ENCODE data around the gene TMEM108. TPM values are rescaled to one million over a fixed set of nuclear protein-coding genes. Genes with fewer than 3 reads are reported as not detected.

The TMEM108 gene
- total and polyA plus RNA-seq, 12 donors, result 0.40 to 4.0 (median 1.5) TPM

- intact Hi-C loops (cut with DNase I), result loop anchor here in 1 of 10 donors (10.0 kb wide), 1 partner anchor 652 kb away; no protein-coding TSS in a partner anchor
- H3K36me3 ChIP-seq, result no peaks in the 10 kb centered on the region
- no peaks in the 10 kb centered on the region for H3K9me3 ChIP-seq
- no peak overlapping the region for H3K27ac ChIP-seq
- no peak overlapping the region for H3K4me3 ChIP-seq
- DNase-seq (no peak), ATAC-seq (no peak)
- H3K27me3 ChIP-seq, result peaks cover 0 to 4% (median 0%) of the 10 kb centered on the region in 7 donors
- no peak for TF ChIP-seq CTCF (IDR thresholded peaks at IDR 0.05)
- peaks cover 0 to 7% (median 0%) of the 10 kb centered on the region in 9 donors for H3K4me1 ChIP-seq
These were observed 348.7 kb downstream of the TMEM108 start for GRCh38 chr3:133386876-133387275.

- no peak overlapping the region for H3K4me3 ChIP-seq
- H3K36me3 ChIP-seq, result no peaks in the 10 kb centered on the region
- WGBS, 2 donors, result 82 to 86% methylated on average over 4 of the region's 4 CpGs
- H3K4me1 ChIP-seq, result peaks cover 0 to 7% (median 0%) of the 10 kb centered on the region in 9 donors
- TF ChIP-seq CTCF (IDR thresholded peaks at IDR 0.05), result no peak
- H3K27me3 ChIP-seq, result peaks cover 0 to 4% (median 0%) of the 10 kb centered on the region in 7 donors
- no peak for ATAC-seq
- H3K9me3 ChIP-seq, result no peaks in the 10 kb centered on the region
- no peak for DNase-seq
- no peak overlapping the region for H3K27ac ChIP-seq
- intact Hi-C loops (cut with DNase I), result loop anchor here in 1 of 10 donors (10.0 kb wide), 1 partner anchor 653 kb away; no protein-coding TSS in a partner anchor
These were observed 349.1 kb downstream of the TMEM108 start for GRCh38 chr3:133387341-133387740.

GRCh38 chr3:133388696-133389395, 350.7 kb downstream of the TMEM108 start:
- H3K36me3 ChIP-seq, result no peaks in the 10 kb centered on the region
- WGBS, 2 donors, result 57 to 70% methylated on average over 4 of the region's 4 CpGs
- ATAC-seq (no peak), DNase-seq (no peak)
- TF ChIP-seq CTCF (IDR thresholded peaks at IDR 0.05), result no peak
- H3K27me3 ChIP-seq, result peaks cover 0 to 4% (median 0%) of the 10 kb centered on the region in 7 donors
- no peak overlapping the region for H3K27ac ChIP-seq
- no peak overlapping the region for H3K4me3 ChIP-seq
- H3K9me3 ChIP-seq, result no peaks in the 10 kb centered on the region
- H3K4me1 ChIP-seq, result peaks cover 0 to 12% (median 4%) of the 10 kb centered on the region in 9 donors
- intact Hi-C loops (cut with DNase I), result loop anchor here in 1 of 10 donors (10.0 kb wide), 1 partner anchor 654 kb away; no protein-coding TSS in a partner anchor

- Histone ChIP-seq H3K4me1 (peaks cover 0 to 8% (median 0%) of the 10 kb centered on the region in 9 donors), H3K9me3 (peaks cover 0 to 5% (median 0%) of the 10 kb centered on the region in 11 donors), H3K4me3 (no peak overlapping the region), H3K36me3 (no peaks in the 10 kb centered on the region), H3K27ac (no peak overlapping the region), H3K27me3 (no peaks in the 10 kb centered on the region)
- intact Hi-C loops (cut with DNase I), result no loop called here
- WGBS, 2 donors, result 90% methylated on average over 4 of the region's 4 CpGs
- DNase-seq, result no peak
- no peak for TF ChIP-seq CTCF (IDR thresholded peaks at IDR 0.05)
- no peak for ATAC-seq
These were observed 352.5 kb downstream of the TMEM108 start for GRCh38 chr3:133390715-133391114.
